Cerebellar cortex (tissue), 1 donor: Measurements from ENCODE around the gene MRPS10.
"Not testable (repeated sequence)": the region's sequence is repeated elsewhere in the genome, so short reads cannot be mapped to it uniquely, and the experiment has no call there.

Experiments
- DNase-seq: peaks from one replicate; pipeline ENCODE4 v3.0.0-alpha.2; 2015; ENCODE audit warnings: low spot score

The MRPS10 gene

DNA sequence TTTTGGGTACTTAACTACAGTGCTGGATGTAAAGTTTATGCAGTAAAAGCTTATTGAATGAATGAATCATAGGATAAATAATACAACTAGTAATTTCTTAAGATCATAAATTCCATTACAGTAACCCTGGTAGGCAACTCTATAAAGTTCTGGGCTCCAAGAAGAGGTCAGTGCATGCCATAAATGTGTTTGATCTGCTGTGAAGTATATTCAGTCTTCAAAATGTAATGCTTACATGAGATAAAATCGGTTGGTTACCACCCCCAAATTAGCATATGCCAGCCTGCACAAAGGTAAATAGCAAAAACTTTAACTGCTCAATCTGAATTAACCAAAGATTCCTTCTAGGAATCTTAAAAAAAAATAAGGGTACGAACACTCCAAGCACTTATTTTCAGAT lies 10.1 kb downstream of the MRPS10 start:
- not testable (repeated sequence) for DNase-seq

DNA sequence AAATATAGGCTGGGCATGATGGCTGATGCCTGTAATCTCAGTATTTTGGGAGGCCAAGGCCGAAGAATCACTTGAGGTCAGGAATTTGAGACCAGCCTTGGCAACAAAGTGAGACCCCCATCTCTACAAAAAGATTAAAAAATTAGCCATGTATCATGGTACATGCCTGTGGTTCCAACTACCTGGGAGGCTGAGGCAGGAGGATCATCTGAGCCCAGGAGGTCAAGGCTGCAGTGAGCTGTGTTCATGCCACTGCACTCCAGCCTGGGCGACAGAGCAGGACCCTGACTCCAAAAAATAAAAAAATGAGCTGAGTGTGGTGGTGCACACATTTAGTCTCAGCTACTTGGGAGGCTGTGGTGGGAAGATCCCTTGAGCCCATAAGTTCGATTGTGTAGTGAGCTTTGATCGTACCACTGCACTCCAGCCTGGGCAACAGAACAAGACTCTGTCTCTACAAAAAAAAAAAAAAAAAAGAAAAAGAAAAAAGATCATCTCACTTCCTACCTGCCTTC lies 12.8 kb downstream of the MRPS10 start:
- DNase-seq: no peak

DNA sequence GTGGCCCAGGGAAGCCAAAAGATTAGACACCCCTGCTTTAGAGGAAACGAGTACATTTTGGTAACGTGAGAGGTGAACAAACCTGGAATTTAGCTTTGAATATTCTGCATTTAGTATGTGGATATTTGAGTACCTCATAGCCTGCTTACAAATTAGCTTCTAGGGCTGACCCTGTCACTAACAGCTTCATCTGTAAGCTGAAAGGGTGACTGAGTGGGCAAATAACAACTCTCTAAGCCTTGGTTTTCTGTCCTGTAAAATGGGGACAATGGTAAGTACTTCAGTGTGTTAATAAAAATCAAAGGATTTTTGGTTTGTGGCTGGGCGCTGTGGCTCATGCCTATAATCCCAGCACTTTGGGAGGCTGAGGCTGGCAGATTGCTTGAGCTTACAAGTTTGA lies 14.5 kb downstream of the MRPS10 start:
- no peak for DNase-seq

DNA sequence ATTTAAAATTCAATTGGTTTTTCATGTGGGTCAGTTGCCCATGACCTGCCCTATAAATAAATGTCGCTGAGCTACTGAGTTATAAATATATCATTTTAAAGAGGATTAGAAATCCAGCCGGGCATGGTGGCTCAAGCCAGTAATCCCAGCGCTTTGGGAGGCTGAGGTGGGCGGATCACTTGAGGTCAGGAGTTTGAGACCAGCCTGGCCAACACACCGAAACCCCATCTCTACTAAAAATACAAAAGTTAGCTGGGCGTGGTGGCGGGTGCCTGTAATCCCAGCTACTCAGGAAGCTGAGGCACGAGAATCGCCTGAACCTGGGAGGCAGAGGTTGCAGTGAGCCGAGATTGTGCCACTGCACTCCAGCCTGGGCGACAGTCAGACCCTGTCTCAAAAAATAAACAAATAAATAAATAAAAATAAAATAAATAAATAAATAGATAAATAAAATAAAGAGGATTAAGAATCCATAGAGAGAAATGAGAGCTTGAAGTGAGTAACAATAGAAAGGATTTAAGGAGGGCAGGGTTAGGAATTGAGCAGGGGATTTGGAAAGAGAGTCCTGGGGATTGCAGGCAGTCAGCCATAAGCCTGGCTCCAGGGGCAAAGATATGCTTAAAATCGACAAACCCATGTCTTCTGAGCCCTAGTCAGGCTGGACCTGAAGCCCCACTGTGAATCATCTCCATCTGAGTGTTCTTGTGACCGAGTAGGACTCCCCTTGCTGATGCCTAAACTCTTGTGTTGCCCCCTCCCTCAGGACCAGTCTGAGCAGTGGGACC lies 15.3 kb downstream of the MRPS10 start:
- DNase-seq: not testable (repeated sequence)

DNA sequence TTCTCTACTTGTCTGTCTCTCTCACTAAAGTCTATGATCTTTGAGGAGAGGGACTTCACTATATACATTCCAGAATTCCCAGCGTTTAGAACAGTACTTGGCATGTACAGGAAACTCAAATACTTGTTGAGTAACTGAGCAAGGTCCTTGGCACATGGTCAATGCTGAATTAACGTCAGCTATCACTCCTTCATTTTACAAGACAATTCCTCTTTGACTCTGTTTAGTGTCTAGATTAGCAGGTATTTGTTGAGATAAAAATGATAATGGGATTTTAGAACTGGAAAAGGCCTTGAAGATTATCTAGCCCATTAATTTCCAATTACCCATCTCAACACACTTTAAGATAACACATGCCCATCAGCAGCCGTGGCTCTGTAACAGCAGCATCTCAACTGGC lies 16.3 kb downstream of the MRPS10 start:
- DNase-seq: no peak

DNA sequence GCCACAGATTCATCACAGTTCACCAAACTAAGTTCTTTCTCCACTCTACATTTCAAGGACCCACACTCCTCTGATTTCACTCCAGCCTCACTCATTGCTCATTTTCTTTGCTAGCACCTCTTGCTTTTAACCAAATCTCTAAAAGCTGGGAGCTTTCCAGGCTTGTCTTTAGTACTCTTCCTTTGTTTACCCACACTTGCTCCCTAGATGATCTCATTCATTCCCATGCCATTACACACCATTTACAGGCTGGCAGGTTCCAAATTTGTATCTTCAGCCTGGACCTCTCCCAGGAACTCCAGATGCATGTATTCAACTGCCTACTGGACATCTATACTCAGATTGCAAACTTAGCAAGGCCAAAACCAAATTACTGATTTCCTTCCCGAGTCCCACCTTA lies 17.6 kb downstream of the MRPS10 start:
- no peak for DNase-seq

DNA sequence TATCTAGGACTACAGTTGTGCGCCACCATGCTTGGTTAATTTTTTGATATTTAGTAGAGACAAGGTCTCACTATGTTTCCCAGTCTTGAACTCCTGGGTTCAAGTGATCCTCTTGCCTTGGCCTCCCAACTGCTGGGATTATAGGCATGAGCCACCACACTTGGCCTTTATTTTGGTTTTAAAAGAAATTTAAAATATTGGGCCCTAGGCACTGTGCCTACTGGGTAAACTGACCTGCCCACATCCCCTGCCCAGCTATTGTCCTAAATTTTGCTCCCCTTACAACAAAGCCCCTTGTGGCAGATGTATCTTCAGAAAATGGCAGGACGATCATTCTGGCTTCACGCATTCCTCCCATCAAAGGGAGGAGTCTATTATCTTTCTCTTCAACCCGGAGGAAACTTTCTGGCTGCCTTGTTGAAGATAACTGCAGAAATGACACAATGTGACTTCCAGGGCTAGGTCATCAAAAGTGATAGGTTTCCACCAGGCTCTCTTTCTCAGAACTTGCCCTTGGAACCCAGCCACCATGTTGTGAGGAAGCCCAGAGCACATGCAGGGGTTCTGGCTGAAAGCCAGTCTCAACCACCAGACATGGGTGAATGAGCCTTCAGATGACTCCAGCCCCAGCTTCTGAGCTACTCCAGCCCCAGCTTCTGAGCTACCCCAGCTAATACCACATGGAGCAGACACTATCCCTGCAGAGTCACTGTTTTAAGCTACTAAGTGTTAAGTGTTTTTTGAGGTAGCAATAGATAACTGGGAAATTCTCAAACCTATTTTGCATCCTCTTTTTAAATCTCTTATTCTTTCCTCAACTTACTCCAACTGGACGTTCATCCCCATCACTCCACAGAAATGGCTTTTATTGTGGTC lies 18.3 kb downstream of the MRPS10 start:
- no peak for DNase-seq

DNA sequence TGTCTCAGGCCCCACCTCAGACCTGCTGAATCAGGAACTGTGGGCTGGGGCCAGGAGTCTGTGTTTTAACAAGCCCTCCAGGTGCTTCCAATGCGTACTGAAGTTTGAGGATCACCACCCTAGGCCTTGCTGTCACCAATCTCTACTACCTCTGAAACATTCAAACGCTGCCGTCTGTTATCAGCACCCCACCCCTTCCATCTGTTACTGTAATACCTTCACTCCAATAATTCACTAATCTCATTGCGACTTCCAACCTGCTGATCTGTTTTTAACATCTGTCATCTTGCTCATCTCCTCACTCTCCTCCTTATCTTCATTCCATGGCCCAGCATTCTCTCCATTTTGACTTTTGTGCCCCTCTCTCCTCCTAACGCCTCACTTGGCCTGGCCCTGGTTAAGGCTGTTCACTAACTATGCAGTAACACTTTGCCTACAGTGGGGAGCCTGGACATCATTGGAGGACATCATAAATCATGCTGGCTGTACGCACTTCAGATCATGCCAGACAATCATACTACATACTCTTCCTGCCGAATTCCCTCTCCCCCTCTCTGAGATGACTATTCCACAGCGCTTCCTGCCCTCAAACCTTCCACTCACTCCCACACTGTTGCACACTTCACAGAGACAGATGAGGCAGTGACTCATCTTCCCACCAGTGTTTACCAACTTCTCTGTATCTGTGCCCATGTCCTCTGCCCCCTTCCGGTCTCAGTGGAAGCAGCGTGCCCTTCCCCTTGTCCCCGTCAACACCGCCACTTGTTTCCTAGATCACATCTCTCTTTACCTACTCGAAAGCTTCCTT lies 19.9 kb downstream of the MRPS10 start:
- DNase-seq: no peak

DNA sequence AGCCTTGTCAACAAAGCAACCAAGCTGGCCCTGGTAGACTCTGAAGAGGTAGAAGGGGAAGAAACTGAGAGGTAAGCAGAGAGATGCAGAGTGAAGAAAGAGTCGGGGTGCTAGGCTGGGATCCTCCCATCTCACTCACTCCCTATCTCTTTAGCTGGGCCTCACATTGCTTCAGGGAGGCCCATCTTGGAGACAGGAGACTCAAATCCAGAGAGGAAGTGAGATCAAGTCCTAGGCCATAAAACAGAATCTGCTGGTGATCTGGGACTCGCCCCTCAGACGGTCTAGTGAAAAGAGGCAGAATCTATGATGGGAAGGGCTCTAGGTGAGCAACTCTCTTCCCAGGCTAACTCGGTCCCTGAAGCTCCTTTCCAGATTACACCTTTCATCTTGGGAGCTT lies 22.2 kb downstream of the MRPS10 start:
- no peak for DNase-seq

DNA sequence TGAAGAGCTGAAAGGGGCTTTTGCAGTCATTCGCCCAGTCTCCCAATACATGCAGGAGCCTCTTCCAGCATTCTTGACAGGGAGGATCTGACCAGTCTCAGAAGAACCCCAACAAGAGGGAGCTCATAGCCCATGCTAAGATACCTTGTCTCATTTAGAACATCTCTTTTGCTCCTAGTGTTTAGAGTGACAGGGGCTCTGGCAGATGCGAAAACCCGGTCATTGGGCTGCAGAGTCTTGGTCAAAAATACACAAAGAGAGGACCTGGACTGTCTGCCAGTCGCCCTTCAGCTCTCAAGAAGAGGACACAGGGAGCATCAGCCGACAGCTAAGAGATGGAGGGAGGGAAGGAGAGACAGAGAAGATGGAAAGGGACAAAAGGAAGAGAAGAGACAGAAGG lies 23.6 kb downstream of the MRPS10 start:
- no peak for DNase-seq

DNA sequence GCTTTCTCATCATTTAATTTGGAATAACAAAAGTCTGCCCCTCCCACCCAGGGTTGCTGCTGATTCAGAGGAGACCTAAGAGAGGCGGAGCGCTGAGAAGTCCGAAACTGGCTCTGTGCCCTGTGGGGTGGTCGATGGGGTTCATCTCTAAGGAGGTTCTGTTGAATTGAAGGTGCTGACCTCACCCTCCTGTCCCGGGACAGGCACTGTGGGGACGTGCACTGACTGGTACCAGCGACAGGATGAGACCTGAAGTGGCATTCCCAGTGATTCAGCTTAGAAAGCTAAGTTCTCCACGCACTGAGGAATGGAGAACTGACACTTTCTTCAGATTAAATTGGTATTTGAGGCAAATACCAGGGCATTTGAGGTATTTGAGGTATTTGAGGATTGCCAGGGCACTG lies 24.2 kb downstream of the MRPS10 start:
- DNase-seq: no peak

DNA sequence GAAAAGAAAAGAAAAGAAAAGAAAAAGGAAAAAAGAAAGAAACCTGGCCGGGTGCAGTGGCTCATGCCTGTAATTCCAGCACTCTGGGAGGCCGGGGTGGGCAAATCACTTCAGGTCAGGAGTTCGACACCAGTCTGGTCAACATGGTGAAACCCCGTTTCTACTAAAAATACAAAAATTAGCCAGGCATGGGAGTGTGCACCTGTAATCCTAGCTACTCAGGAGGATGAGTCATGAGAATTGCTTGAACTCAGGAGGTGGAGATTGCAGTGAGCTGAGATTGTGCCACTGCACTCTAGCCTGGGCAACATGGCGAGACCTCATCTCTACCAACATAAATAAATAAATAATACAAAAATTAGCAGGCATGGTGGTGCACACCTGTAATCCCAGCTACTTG lies 25.3 kb downstream of the MRPS10 start:
- DNase-seq: not testable (repeated sequence)

DNA sequence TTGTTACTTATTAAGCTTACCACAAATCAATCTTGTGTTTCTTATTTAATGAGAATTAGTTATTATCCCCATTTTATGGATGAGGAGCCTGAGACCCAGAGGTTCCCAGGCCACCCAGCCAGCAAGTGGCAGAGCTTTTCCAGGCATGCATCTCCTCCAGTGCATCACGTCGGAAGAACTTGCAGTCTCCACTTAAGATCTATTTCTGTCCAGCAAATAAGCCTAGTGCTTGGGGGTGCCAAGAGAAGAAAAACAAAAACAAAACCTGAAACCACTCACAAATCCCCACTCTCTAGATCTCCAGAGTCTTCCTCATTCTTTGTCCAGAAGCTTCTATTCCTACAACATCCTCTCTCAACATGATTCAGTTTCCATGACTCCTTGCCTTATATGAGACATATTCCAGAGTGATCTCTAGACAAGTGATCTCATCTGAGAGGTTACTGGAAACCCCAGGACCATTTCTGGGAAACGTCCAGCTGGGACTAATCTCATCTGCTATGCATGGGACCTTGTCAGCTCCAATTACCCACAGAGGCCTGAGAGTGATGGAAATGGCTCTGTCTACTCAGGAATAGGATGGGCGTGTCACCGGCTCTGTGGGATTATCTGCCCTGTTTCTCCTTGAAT lies 27.0 kb downstream of the MRPS10 start:
- no peak for DNase-seq

DNA sequence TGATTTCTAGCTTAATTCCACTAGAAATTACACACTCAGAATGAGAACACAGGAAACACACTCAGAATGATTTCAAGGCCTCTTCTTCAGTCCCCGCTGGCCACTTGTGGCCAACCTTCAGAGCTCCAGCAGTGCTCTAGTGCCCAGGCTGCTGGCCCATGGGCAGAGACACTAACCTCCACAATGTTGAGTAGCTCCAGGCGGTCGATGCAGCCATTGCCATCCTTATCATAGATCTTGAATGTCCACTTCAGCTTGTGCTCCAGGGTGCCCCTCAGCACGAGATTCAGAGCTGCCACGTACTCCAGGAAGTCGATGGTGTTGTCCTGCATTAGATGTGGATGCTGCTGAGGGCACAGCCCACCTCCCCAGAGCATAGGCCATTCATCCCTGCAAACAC lies 29.3 kb downstream of the MRPS10 start:
- DNase-seq: no peak

DNA sequence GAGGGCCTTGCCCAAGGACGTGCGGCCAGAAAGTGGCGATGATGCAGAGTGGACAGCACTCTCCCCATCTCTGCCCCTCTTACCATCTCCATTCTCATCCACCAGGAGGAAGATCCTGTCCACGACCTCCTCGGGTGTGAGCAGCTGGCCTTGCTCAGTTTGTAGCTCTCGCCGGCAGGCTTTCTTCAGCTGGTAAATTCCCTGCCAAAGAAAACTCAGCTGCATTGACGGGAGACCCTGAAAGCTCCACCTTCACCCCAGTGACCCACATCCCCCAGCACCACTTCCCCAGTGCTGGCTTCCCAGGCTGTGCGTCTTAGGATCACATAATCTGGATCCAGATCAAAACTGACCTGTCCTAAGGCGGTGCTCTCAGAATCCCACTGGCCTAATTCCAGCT lies 32.1 kb downstream of the MRPS10 start:
- no peak for DNase-seq

DNA sequence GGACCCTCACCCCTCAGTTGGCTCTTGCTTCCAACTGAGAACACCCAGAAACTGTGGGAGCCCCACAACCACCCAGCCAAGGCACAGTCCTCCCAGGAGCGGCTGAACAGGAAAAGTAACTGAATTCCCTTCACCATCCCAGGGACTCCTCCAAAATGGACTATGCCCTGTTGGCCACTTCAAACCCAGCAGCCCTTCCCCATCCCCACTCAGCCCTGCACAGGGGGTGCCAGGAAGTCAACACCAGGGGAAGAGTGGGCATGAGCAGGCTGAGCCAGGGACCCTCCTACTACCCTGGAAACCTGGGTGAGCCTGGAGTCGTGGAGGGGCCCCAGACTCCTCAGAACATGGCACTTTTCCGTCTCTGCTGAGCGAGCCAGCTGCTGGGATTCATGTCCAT lies 33.2 kb downstream of the MRPS10 start:
- DNase-seq: no peak

DNA sequence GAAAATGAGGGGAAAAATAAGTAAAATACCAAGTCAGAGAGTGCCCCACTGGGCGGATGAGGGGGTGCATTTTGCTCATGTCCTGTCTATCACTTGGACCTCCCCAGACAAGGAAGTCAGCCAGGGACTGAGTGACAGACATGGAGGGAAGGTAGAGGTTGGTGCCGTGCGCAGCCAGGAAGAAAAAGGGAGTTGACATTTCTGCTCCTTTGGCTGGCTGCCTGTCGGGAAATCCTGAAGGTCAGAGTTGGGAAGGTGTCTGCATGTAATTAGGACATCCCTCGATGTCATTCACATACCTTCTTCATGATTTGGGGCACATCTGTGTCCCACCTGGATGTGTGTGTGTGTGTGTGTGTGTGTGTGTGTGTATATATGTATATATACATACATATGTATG lies 35.6 kb downstream of the MRPS10 start:
- DNase-seq: no peak

DNA sequence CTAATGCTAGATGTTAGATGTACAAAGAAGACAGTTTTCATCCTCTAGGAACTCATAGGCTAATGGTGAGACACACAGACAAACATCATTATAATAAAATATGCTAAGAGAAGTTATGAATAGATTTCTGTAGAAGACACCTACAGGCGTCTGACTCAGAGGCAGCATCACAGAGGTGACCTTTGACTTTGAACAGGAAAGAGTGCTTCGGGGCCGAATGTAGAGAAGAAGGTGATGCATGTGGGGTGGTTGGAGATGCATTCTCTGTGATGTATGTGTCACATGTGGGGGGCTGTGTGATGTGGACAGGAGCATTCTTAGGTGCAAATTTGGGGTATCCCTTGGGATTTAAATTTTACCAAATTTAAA lies 37.7 kb downstream of the MRPS10 start:
- DNase-seq: no peak

DNA sequence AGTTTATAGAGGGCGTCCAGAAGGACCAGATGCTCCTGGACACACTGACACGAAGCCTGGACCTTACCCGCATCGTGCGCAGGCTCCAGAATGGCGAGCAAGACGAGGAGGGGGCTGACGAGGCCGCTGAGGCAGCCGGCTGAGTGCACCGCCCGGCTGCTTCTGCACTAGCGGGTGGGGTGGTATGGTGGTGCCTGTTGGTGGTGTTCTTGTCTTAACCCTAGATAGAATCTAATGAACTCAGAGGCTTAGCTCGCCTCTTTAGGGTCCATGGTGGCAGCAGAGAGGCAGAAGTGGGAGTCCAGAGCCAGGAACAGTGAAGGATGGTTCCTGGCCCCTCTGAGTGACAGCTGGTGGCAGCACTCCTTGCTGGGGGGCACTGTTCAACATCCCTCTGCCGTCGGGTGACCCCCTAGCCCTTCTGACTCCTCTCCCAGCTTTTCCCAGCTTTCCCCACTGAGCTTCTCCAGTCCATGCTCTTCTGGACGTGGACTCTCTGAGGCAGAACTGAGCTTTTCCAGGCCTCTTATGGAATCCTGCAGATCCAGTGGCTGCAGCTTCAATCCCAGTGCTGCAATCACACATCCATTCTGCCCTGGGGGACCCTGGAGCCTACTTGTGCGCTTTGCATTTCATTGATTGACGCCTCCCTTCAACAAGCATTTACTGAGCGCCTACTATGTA lies 38.3 kb downstream of the MRPS10 start:
- DNase-seq: no peak

DNA sequence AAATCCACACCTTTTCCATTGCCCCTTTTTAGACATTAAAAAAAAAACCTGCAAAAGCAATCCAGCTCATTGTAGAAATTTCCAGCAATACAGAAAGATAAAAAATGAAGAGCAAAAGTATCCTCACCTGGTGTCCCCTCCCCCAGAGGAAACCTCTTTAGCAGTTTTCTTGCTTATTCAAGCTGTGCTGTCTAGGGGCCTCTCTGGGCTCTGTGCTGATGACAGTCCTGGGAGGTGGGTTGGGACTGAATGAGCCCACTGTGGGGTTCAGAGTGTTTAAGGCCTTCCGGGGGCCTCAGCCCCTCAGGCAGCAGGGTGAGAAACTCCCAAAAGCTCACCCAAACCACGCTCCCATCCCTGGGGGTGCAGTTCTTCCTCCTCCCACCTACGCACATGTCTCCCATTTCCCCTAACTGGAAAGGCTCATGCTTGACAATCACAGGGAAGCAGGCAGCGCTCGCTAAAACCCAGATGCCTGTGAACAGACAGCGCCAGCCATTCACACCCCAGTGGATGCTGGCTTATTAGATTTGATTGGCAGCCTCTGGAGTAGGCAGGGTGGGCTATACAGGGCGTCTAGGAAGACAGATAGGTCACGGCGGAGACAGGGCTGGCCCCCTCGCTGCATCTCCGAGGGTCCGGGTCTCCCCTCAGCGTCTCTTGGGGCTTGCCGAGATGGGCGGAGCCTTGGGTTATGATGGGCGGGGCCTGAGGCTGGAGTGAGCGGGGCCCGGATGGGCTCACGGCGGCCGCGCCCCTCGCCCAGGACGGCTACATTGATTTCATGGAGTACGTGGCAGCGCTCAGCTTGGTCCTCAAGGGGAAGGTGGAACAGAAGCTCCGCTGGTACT lies 39.9 kb downstream of the MRPS10 start:
- DNase-seq: no peak
